ENCODE results near the gene CORO1C.
"Not testable (repeated sequence)": the region's sequence is repeated elsewhere in the genome, so short reads cannot be mapped to it uniquely, and the experiment has no call there.

The CORO1C gene

GRCh38 chr12:108731105-108731865 lies at the start of gene CORO1C:
Gene CORO1C, minus strand, starts transcription at chr12:108731518. Its CDS starts 30,200 bp downstream, at chr12:108701318.
- DNase-seq: peak; percentile 59

GRCh38 chr12:108779998-108780688 lies 48.8 kb upstream of the CORO1C start:
- no peak for DNase-seq

GRCh38 chr12:108778053-108778452 lies 46.7 kb upstream of the CORO1C start:
- no peak for DNase-seq

GRCh38 chr12:108777156-108777555 lies 45.8 kb upstream of the CORO1C start:
- no peak for DNase-seq

GRCh38 chr12:108773798-108774788 lies 42.8 kb upstream of the CORO1C start:
- DNase-seq: peak; percentile 30

- DNase-seq: no peak
These were observed 41.8 kb upstream of the CORO1C start for GRCh38 chr12:108772891-108773797.

- DNase-seq: no peak
These were observed 40.9 kb upstream of the CORO1C start for GRCh38 chr12:108772247-108772646.

- not testable (repeated sequence) for DNase-seq
These were observed 40.5 kb upstream of the CORO1C start for GRCh38 chr12:108771835-108772234.

- DNase-seq: no peak
These were observed 39.6 kb upstream of the CORO1C start for GRCh38 chr12:108770963-108771362.

GRCh38 chr12:108770269-108770829 lies 39.0 kb upstream of the CORO1C start:
- DNase-seq: no peak

GRCh38 chr12:108768591-108769500 lies 37.5 kb upstream of the CORO1C start:
- no peak for DNase-seq

- no peak for DNase-seq
These were observed 35.0 kb upstream of the CORO1C start for GRCh38 chr12:108766294-108766693.

GRCh38 chr12:108765289-108765764 lies 34.0 kb upstream of the CORO1C start:
- no peak for DNase-seq

- no peak for DNase-seq
These were observed 33.4 kb upstream of the CORO1C start for GRCh38 chr12:108764540-108765288.

GRCh38 chr12:108761226-108761625 lies 29.9 kb upstream of the CORO1C start:
- no peak for DNase-seq

- DNase-seq: no peak
These were observed 28.6 kb upstream of the CORO1C start for GRCh38 chr12:108759924-108760323.

GRCh38 chr12:108757856-108758255 lies 26.5 kb upstream of the CORO1C start:
- DNase-seq: no peak

- no peak for DNase-seq
These were observed 25.1 kb upstream of the CORO1C start for GRCh38 chr12:108756421-108756820.

GRCh38 chr12:108755481-108755880 lies 24.2 kb upstream of the CORO1C start:
- DNase-seq: no peak

GRCh38 chr12:108753976-108754375 lies 22.7 kb upstream of the CORO1C start:
- DNase-seq: no peak

All from NCI-H2081 treated with DMSO at 0.1 percent for 48 hours (cell line).